Activated T-helper 17 cell treated with anti-CD3 and anti-CD28 coated beads, Interleukin-2, amount 50 U/mL, for 72 hours (primary cell): ENCODE data around the gene MRGPRX3. TPM values are rescaled to one million over a fixed set of nuclear protein-coding genes. Genes with fewer than 3 reads are reported as not detected.

Source experiments
- ATAC-seq: fragments of 150-1000 bp; cut with Tn5 transposase; replicated peaks from 2 replicates; pipeline ENCODE4 v1.10.0; 2021; ENCODE audit warnings: mild to moderate bottlenecking, moderate library complexity
- H3K27ac Mint-ChIP-seq: one replicate; pipeline ENCODE4 v1.8.0; 2022; ENCODE audit warnings: mixed read lengths
- H3K27me3 Mint-ChIP-seq: one replicate; pipeline ENCODE4 v1.8.0; 2022; ENCODE audit warnings: mixed read lengths
- H3K36me3 Mint-ChIP-seq: one replicate; pipeline ENCODE4 v1.8.0; 2022; ENCODE audit warnings: low read depth, mild to moderate bottlenecking, mixed read lengths
- H3K4me1 Mint-ChIP-seq: one replicate; pipeline ENCODE4 v1.8.0; 2022; ENCODE audit warnings: mixed read lengths
- H3K4me3 Mint-ChIP-seq: one replicate; pipeline ENCODE4 v1.8.0; 2022; ENCODE audit warnings: mild to moderate bottlenecking, mixed read lengths
- H3K9me3 Mint-ChIP-seq: one replicate; pipeline ENCODE4 v1.8.0; 2022; ENCODE audit warnings: mixed read lengths
- total RNA-seq, 2 donors: library from RNA; stranded (reverse); gene quantifications; one replicate each; pipeline ENCODE4 v1.2.3, GENCODE V29; 2022

MRGPRX3 gene
- total RNA-seq, 2 donors from 2014 or later, result not detected

GRCh38 chr11:18135308-18135707 lies 2.9 kb downstream of the MRGPRX3 start:
- no peaks in the 10 kb centered on the region for H3K4me1 Mint-ChIP-seq
- no peak overlapping the region for H3K4me3 Mint-ChIP-seq
- peaks cover 10% of the 10 kb centered on the region for H3K27me3 Mint-ChIP-seq
- no peaks in the 10 kb centered on the region for H3K36me3 Mint-ChIP-seq
- H3K9me3 Mint-ChIP-seq, result no peaks in the 10 kb centered on the region
- H3K27ac Mint-ChIP-seq, result no peak overlapping the region
- no peak for ATAC-seq

GRCh38 chr11:18137186-18137800 lies 4.9 kb downstream of the MRGPRX3 start:
- no peak for ATAC-seq
- H3K27ac Mint-ChIP-seq, result no peak overlapping the region
- H3K36me3 Mint-ChIP-seq, result no peaks in the 10 kb centered on the region
- H3K27me3 Mint-ChIP-seq, result peaks cover 10% of the 10 kb centered on the region
- no peaks in the 10 kb centered on the region for H3K4me1 Mint-ChIP-seq
- no peaks in the 10 kb centered on the region for H3K9me3 Mint-ChIP-seq
- H3K4me3 Mint-ChIP-seq, result no peak overlapping the region

GRCh38 chr11:18140145-18140544 lies 7.8 kb downstream of the MRGPRX3 start:
- Mint-ChIP-seq H3K36me3 (no peaks in the 10 kb centered on the region), H3K4me1 (no peaks in the 10 kb centered on the region), H3K4me3 (no peak overlapping the region), H3K27ac (no peak overlapping the region), H3K9me3 (no peaks in the 10 kb centered on the region), H3K27me3 (peaks cover 10% of the 10 kb centered on the region)
- no peak for ATAC-seq

GRCh38 chr11:18144243-18144642 lies 11.9 kb downstream of the MRGPRX3 start:
- H3K27ac Mint-ChIP-seq, result no peak overlapping the region
- H3K9me3 Mint-ChIP-seq, result no peaks in the 10 kb centered on the region
- no peak overlapping the region for H3K4me3 Mint-ChIP-seq
- no peaks in the 10 kb centered on the region for H3K36me3 Mint-ChIP-seq
- peaks cover 16% of the 10 kb centered on the region for H3K27me3 Mint-ChIP-seq
- no peak for ATAC-seq
- H3K4me1 Mint-ChIP-seq, result no peaks in the 10 kb centered on the region

GRCh38 chr11:18145025-18145424 lies 12.7 kb downstream of the MRGPRX3 start:
- peaks cover 20% of the 10 kb centered on the region for H3K27me3 Mint-ChIP-seq
- H3K4me3 Mint-ChIP-seq, result no peak overlapping the region
- ATAC-seq, result no peak
- no peaks in the 10 kb centered on the region for H3K9me3 Mint-ChIP-seq
- no peaks in the 10 kb centered on the region for H3K36me3 Mint-ChIP-seq
- H3K27ac Mint-ChIP-seq, result no peak overlapping the region
- H3K4me1 Mint-ChIP-seq, result no peaks in the 10 kb centered on the region

GRCh38 chr11:18145837-18146236 lies 13.5 kb downstream of the MRGPRX3 start:
- no peak overlapping the region for H3K4me3 Mint-ChIP-seq
- peaks cover 25% of the 10 kb centered on the region for H3K27me3 Mint-ChIP-seq
- no peak overlapping the region for H3K27ac Mint-ChIP-seq
- no peaks in the 10 kb centered on the region for H3K36me3 Mint-ChIP-seq
- no peaks in the 10 kb centered on the region for H3K4me1 Mint-ChIP-seq
- H3K9me3 Mint-ChIP-seq, result no peaks in the 10 kb centered on the region
- ATAC-seq, result no peak

- no peaks in the 10 kb centered on the region for H3K4me1 Mint-ChIP-seq
- no peak overlapping the region for H3K4me3 Mint-ChIP-seq
- H3K36me3 Mint-ChIP-seq, result no peaks in the 10 kb centered on the region
- no peak overlapping the region for H3K27ac Mint-ChIP-seq
- peaks cover 2% of the 10 kb centered on the region for H3K9me3 Mint-ChIP-seq
- ATAC-seq, result no peak
- H3K27me3 Mint-ChIP-seq, result peaks cover 31% of the 10 kb centered on the region
These were observed 19.2 kb downstream of the MRGPRX3 start for GRCh38 chr11:18151581-18151980.

- Mint-ChIP-seq H3K27me3 (peaks cover 12% of the 10 kb centered on the region), H3K27ac (no peak overlapping the region), H3K4me1 (no peaks in the 10 kb centered on the region), H3K36me3 (no peaks in the 10 kb centered on the region), H3K4me3 (no peak overlapping the region), H3K9me3 (no peaks in the 10 kb centered on the region)
- ATAC-seq, result no peak
These were observed 36.0 kb downstream of the MRGPRX3 start for GRCh38 chr11:18168372-18168771.

GRCh38 chr11:18171377-18172000 lies 39.1 kb downstream of the MRGPRX3 start:
- peak; percentile 35 for ATAC-seq
- peaks cover 27% of the 10 kb centered on the region for H3K27me3 Mint-ChIP-seq
- H3K27ac Mint-ChIP-seq, result no peak overlapping the region
- H3K4me1 Mint-ChIP-seq, result no peaks in the 10 kb centered on the region
- H3K9me3 Mint-ChIP-seq, result no peaks in the 10 kb centered on the region
- H3K4me3 Mint-ChIP-seq, result no peak overlapping the region
- H3K36me3 Mint-ChIP-seq, result no peaks in the 10 kb centered on the region

- Mint-ChIP-seq H3K4me1 (no peaks in the 10 kb centered on the region), H3K27me3 (peaks cover 27% of the 10 kb centered on the region), H3K9me3 (no peaks in the 10 kb centered on the region), H3K27ac (no peak within 1 kb of the TSS), H3K36me3 (no peaks in the 10 kb centered on the region), H3K4me3 (no peak within 1 kb of the TSS)
- no peak for ATAC-seq
These were observed 40.3 kb downstream of the MRGPRX3 start, which contains the start of gene MRGPRX4 for GRCh38 chr11:18172666-18173065. Gene MRGPRX4, plus strand, starts transcription at chr11:18172837. Its CDS starts 420 bp downstream, at chr11:18173257.

- H3K36me3 Mint-ChIP-seq, result no peaks in the 10 kb centered on the region
- no peaks in the 10 kb centered on the region for H3K9me3 Mint-ChIP-seq
- no peak overlapping the region for H3K4me3 Mint-ChIP-seq
- no peak for ATAC-seq
- H3K4me1 Mint-ChIP-seq, result no peaks in the 10 kb centered on the region
- H3K27ac Mint-ChIP-seq, result no peak overlapping the region
- H3K27me3 Mint-ChIP-seq, result peaks cover 27% of the 10 kb centered on the region
These were observed 41.0 kb downstream of the MRGPRX3 start for GRCh38 chr11:18173225-18173866.

Other genes starting within 250 kb of the MRGPRX3 start
- 10 to 100 TPM; 47.9 to 76.0 TPM for gene SERGEF, start 119.5 kb upstream of the MRGPRX3 start, total RNA-seq
- gene TPH1, start 86.3 kb upstream of the MRGPRX3 start, total RNA-seq, result under 1 TPM; 0.19 to 0.24 TPM
- 10 to 100 TPM; 13.3 to 31.1 TPM for gene SAAL1, start 26.5 kb upstream of the MRGPRX3 start, total RNA-seq
- gene MRGPRX4, start 40.3 kb downstream of the MRGPRX3 start, total RNA-seq, result not detected
- gene SAA4, start 104.2 kb downstream of the MRGPRX3 start, total RNA-seq, result not detected
- not detected for gene SAA2, start 116.1 kb downstream of the MRGPRX3 start, total RNA-seq
- gene SAA1, start 133.7 kb downstream of the MRGPRX3 start, total RNA-seq, result not detected
- gene HPS5, start 189.6 kb downstream of the MRGPRX3 start, total RNA-seq, result 10 to 100 TPM; 17.9 to 23.5 TPM
- 10 to 100 TPM; 48.9 to 54.2 TPM for gene GTF2H1, start 190.0 kb downstream of the MRGPRX3 start, total RNA-seq